Measurements from ENCODE around the gene HKDC1.

HKDC1 gene, protein sequence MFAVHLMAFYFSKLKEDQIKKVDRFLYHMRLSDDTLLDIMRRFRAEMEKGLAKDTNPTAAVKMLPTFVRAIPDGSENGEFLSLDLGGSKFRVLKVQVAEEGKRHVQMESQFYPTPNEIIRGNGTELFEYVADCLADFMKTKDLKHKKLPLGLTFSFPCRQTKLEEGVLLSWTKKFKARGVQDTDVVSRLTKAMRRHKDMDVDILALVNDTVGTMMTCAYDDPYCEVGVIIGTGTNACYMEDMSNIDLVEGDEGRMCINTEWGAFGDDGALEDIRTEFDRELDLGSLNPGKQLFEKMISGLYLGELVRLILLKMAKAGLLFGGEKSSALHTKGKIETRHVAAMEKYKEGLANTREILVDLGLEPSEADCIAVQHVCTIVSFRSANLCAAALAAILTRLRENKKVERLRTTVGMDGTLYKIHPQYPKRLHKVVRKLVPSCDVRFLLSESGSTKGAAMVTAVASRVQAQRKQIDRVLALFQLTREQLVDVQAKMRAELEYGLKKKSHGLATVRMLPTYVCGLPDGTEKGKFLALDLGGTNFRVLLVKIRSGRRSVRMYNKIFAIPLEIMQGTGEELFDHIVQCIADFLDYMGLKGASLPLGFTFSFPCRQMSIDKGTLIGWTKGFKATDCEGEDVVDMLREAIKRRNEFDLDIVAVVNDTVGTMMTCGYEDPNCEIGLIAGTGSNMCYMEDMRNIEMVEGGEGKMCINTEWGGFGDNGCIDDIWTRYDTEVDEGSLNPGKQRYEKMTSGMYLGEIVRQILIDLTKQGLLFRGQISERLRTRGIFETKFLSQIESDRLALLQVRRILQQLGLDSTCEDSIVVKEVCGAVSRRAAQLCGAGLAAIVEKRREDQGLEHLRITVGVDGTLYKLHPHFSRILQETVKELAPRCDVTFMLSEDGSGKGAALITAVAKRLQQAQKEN

DNA sequence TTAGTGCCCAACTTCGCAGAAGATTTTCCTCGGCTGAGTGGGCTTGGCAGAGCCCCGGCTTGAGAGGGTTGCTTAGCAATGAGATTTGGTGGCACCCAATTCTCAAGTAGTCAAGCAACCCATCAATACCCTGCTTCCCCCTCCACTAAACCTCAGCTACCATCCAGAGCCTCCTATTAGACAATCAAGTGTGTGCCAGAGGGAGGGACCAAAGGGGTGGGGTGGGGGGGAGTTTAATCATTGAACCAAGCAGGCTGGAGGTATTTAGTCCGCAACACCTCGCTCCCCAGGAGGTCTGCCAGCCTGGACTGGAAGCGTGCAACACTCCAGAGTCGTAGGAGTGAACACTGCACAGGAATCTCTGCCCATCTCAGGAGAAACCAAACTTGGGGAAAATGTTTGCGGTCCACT is at the start of gene HKDC1:
Gene HKDC1, plus strand, starts transcription at position 292 of the 411 bp plus-strand sequence. Its CDS starts 104 bp downstream, at position 396.
- H3K4me1 ChIP-seq (ENCODE audit: control insufficient read depth, insufficient read depth, low read length): no peaks in the 10 kb centered on the region
- H3K27ac ChIP-seq (ENCODE audit: extremely low read depth, low read depth, low read length): no peak within 1 kb of the TSS
- no peak within 1 kb of the TSS for H3K4me3 ChIP-seq (ENCODE audit: low read depth, low read length)
- POLR2A ChIA-PET: no interaction called here
- no peaks in the 10 kb centered on the region for H3K9me3 ChIP-seq (ENCODE audit: control insufficient read depth, insufficient read depth, low read depth, low read length)
- H3K36me3 ChIP-seq (ENCODE audit: control insufficient read depth in 2 of 2, insufficient read depth in 1 of 2, low read length in 2 of 2): no peaks in the 10 kb centered on the region
- TF ChIP-seq, protein P1, sequence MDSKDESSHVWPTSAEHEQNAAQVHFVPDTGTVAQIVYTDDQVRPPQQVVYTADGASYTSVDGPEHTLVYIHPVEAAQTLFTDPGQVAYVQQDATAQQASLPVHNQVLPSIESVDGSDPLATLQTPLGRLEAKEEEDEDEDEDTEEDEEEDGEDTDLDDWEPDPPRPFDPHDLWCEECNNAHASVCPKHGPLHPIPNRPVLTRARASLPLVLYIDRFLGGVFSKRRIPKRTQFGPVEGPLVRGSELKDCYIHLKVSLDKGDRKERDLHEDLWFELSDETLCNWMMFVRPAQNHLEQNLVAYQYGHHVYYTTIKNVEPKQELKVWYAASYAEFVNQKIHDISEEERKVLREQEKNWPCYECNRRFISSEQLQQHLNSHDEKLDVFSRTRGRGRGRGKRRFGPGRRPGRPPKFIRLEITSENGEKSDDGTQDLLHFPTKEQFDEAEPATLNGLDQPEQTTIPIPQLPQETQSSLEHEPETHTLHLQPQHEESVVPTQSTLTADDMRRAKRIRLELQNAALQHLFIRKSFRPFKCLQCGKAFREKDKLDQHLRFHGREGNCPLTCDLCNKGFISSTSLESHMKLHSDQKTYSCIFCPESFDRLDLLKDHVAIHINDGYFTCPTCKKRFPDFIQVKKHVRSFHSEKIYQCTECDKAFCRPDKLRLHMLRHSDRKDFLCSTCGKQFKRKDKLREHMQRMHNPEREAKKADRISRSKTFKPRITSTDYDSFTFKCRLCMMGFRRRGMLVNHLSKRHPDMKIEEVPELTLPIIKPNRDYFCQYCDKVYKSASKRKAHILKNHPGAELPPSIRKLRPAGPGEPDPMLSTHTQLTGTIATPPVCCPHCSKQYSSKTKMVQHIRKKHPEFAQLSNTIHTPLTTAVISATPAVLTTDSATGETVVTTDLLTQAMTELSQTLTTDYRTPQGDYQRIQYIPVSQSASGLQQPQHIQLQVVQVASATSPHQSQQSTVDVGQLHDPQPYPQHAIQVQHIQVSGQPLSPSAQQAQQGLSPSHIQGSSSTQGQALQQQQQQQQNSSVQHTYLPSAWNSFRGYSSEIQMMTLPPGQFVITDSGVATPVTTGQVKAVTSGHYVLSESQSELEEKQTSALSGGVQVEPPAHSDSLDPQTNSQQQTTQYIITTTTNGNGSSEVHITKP (tag by site-specific recombination; IDR thresholded peaks at IDR 0.05): 0 out of 2 replicates have a peak, but pooled peaks have one; percentile 20
- TF ChIP-seq ZNF16 (tag by site-specific recombination; IDR thresholded peaks at IDR 0.05; ENCODE audit: low read depth) (no peak), ZBTB20 (tag by site-specific recombination; IDR thresholded peaks at IDR 0.05) (no peak)
- CTCF ChIA-PET: interaction anchor here (0.6 to 1.3 kb wide), 3 partner anchors 14 to 188 kb away, joined by 3 to 4 read pairs (median 3); no protein-coding TSS in a partner anchor

DNA sequence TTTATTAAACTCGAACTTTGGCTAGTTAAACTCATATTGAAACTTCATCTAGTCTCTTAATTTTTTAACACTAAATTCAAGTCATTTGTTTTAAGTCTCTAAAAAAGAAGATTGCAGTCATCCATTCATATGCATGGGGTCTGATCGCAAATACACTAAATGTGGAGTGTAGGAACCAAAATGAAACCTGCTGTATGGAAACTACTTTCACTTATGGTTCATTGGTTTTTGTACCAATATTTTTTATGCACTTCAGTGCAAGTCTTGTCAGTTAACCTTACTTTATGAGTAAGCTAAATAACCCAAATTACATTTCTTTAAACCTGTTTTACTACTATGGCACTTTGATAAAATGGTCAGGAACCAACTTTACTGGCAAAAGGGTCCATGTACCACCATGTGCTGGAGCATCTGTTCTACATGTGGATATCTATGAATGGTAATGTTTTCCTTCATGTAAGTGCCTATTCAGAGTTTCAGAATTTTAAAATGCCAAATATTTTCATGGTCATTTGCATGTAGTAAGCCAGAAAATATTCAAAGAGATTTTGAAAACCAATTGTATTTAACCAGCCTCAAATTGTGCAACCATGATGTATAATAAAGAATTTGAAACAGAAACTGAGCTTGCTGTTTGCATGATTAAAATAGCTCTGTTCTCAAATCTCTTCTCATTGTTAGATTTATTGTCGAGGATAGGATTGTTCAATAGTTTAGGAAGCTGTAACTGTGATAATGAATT is 47.7 kb upstream of the HKDC1 start:
- Histone ChIP-seq H3K4me1 (ENCODE audit: control insufficient read depth, insufficient read depth, low read length) (no peaks in the 10 kb centered on the region), H3K36me3 (ENCODE audit: control insufficient read depth in 2 of 2, insufficient read depth in 1 of 2, low read length in 2 of 2) (peaks cover 11 to 43% of the 10 kb centered on the region in 2 experiments; a peak in 2 of 3 replicates), H3K27ac (ENCODE audit: extremely low read depth, low read depth, low read length) (no peak overlapping the region), H3K9me3 (ENCODE audit: control insufficient read depth, insufficient read depth, low read depth, low read length) (no peaks in the 10 kb centered on the region), H3K4me3 (ENCODE audit: low read depth, low read length) (no peak overlapping the region)
- ChIA-PET CTCF (interaction anchor here (0.6 kb wide), 1 partner anchor 141 kb away, joined by 3 read pairs; no protein-coding TSS in a partner anchor), POLR2A (interaction anchor here (0.5 kb wide), 1 partner anchor 186 kb away, joined by 4 read pairs; no protein-coding TSS in a partner anchor)
- no peak for TF ChIP-seq ZNF2 (tag by site-specific recombination; IDR thresholded peaks at IDR 0.05)
- no peak for TF ChIP-seq ZNF548 (tag by site-specific recombination; IDR thresholded peaks at IDR 0.05)
- TF ChIP-seq ZNF76 (tag by site-specific recombination; IDR thresholded peaks at IDR 0.05; ENCODE audit: borderline replicate concordance, low read depth): no peak
- TF ChIP-seq, protein P2, sequence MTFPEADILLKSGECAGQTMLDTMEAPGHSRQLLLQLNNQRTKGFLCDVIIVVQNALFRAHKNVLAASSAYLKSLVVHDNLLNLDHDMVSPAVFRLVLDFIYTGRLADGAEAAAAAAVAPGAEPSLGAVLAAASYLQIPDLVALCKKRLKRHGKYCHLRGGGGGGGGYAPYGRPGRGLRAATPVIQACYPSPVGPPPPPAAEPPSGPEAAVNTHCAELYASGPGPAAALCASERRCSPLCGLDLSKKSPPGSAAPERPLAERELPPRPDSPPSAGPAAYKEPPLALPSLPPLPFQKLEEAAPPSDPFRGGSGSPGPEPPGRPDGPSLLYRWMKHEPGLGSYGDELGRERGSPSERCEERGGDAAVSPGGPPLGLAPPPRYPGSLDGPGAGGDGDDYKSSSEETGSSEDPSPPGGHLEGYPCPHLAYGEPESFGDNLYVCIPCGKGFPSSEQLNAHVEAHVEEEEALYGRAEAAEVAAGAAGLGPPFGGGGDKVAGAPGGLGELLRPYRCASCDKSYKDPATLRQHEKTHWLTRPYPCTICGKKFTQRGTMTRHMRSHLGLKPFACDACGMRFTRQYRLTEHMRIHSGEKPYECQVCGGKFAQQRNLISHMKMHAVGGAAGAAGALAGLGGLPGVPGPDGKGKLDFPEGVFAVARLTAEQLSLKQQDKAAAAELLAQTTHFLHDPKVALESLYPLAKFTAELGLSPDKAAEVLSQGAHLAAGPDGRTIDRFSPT (tag by site-specific recombination; IDR thresholded peaks at IDR 0.05): no peak
- TF ChIP-seq GFI1B (tag by site-specific recombination; IDR thresholded peaks at IDR 0.05): no peak
- TF ChIP-seq ZNF792 (tag by site-specific recombination; IDR thresholded peaks at IDR 0.05): no peak
- no peak for TF ChIP-seq MEIS1 (CRISPR knock-in tag; IDR thresholded peaks at IDR 0.05; ENCODE audit: borderline replicate concordance)
- TF ChIP-seq ZNF510 (tag by site-specific recombination; IDR thresholded peaks at IDR 0.05; ENCODE audit: insufficient replicate concordance): no peak
- TF ChIP-seq ZNF10 (tag by site-specific recombination; IDR thresholded peaks at IDR 0.05): no peak
- TF ChIP-seq, protein P3, sequence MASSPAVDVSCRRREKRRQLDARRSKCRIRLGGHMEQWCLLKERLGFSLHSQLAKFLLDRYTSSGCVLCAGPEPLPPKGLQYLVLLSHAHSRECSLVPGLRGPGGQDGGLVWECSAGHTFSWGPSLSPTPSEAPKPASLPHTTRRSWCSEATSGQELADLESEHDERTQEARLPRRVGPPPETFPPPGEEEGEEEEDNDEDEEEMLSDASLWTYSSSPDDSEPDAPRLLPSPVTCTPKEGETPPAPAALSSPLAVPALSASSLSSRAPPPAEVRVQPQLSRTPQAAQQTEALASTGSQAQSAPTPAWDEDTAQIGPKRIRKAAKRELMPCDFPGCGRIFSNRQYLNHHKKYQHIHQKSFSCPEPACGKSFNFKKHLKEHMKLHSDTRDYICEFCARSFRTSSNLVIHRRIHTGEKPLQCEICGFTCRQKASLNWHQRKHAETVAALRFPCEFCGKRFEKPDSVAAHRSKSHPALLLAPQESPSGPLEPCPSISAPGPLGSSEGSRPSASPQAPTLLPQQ (tag by site-specific recombination; IDR thresholded peaks at IDR 0.05): no peak
- no peak for TF ChIP-seq IKZF3 (tag by site-specific recombination; IDR thresholded peaks at IDR 0.05)
- TF ChIP-seq, protein P4, sequence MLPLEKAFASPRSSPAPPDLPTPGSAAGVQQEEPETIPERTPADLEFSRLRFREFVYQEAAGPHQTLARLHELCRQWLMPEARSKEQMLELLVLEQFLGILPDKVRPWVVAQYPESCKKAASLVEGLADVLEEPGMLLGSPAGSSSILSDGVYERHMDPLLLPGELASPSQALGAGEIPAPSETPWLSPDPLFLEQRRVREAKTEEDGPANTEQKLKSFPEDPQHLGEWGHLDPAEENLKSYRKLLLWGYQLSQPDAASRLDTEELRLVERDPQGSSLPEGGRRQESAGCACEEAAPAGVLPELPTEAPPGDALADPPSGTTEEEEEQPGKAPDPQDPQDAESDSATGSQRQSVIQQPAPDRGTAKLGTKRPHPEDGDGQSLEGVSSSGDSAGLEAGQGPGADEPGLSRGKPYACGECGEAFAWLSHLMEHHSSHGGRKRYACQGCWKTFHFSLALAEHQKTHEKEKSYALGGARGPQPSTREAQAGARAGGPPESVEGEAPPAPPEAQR (tag by site-specific recombination; IDR thresholded peaks at IDR 0.05): no peak
- no peak for TF ChIP-seq HOXA7 (CRISPR knock-in tag; IDR thresholded peaks at IDR 0.05; ENCODE audit: borderline replicate concordance)
- TF ChIP-seq ZNF585B (tag by site-specific recombination; IDR thresholded peaks at IDR 0.05): no peak
- no peak for TF ChIP-seq ZNF549 (tag by site-specific recombination; IDR thresholded peaks at IDR 0.05)
- TF ChIP-seq ZNF626 (tag by site-specific recombination; IDR thresholded peaks at IDR 0.05): no peak
- no peak for TF ChIP-seq ZNF114 (tag by site-specific recombination; IDR thresholded peaks at IDR 0.05)
